Measurements from ENCODE around the gene CLEC4C.

The CLEC4C gene

GRCh38 chr12:7747246-7747645 is at the start of gene CLEC4C:
TSS of gene CLEC4C (minus strand) at chr12:7747375. CDS start at chr12:7747348, 27 bp downstream.
- Histone ChIP-seq H3K27ac (ENCODE audit: extremely low read depth, low read depth, low read length) (no peak within 1 kb of the TSS), H3K4me1 (ENCODE audit: control insufficient read depth, insufficient read depth, low read length) (no peaks in the 10 kb centered on the region), H3K36me3 (ENCODE audit: control insufficient read depth in 2 of 2, insufficient read depth in 1 of 2, low read length in 2 of 2) (no peaks in the 10 kb centered on the region), H3K9me3 (ENCODE audit: control insufficient read depth, insufficient read depth, low read depth, low read length) (no peaks in the 10 kb centered on the region), H3K4me3 (ENCODE audit: low read depth, low read length) (no peak within 1 kb of the TSS)
- ChIA-PET POLR2A (no interaction called here), CTCF (interaction anchor here (0.7 kb wide), 1 partner anchor 65 kb away, joined by 3 read pairs; no protein-coding TSS in a partner anchor)
- no peak for TF ChIP-seq TSHZ1 (tag by site-specific recombination; IDR thresholded peaks at IDR 0.05; ENCODE audit: borderline replicate concordance)
- TF ChIP-seq ZNF530 (tag by site-specific recombination; IDR thresholded peaks at IDR 0.05; ENCODE audit: low read depth), result no peak
- no peak for TF ChIP-seq REST (tag by site-specific recombination; IDR thresholded peaks at IDR 0.05)
- TF ChIP-seq SETDB1 (IDR thresholded peaks at IDR 0.05; ENCODE audit: insufficient read length, low read length), result no peak
- TF ChIP-seq ZNF48 (tag by site-specific recombination; IDR thresholded peaks at IDR 0.05), result no peak
- TF ChIP-seq ZNF391 (tag by site-specific recombination; IDR thresholded peaks at IDR 0.05; ENCODE audit: borderline replicate concordance, low read depth), result no peak
- no peak for TF ChIP-seq PRDM4 (tag by site-specific recombination; IDR thresholded peaks at IDR 0.05)
- no peak for TF ChIP-seq ZFP3 (tag by site-specific recombination; IDR thresholded peaks at IDR 0.05; ENCODE audit: low read depth)
- no peak for TF ChIP-seq ZNF366 (tag by site-specific recombination; conservative IDR thresholded peaks at IDR 0.05)
- no peak for TF ChIP-seq ZBTB7A (tag by site-specific recombination; IDR thresholded peaks at IDR 0.05; ENCODE audit: low read depth)
- TF ChIP-seq ZNF677 (tag by site-specific recombination; IDR thresholded peaks at IDR 0.05), result no peak
- TF ChIP-seq ZNF830 (tag by site-specific recombination; IDR thresholded peaks at IDR 0.05; ENCODE audit: low read depth), result no peak
- TF ChIP-seq ZBTB8A (tag by site-specific recombination; IDR thresholded peaks at IDR 0.05), result no peak
- TF ChIP-seq ZSCAN30 (tag by site-specific recombination; IDR thresholded peaks at IDR 0.05), result no peak
- TF ChIP-seq ZNF335 (tag by site-specific recombination; conservative IDR thresholded peaks at IDR 0.05), result no peak
- TF ChIP-seq ZNF629 (tag by site-specific recombination; IDR thresholded peaks at IDR 0.05), result no peak
- TF ChIP-seq ZNF223 (tag by site-specific recombination; IDR thresholded peaks at IDR 0.05), result no peak

Data from HEK293 (cell line).